Measurements from ENCODE around the gene GRIK4.

DNA sequence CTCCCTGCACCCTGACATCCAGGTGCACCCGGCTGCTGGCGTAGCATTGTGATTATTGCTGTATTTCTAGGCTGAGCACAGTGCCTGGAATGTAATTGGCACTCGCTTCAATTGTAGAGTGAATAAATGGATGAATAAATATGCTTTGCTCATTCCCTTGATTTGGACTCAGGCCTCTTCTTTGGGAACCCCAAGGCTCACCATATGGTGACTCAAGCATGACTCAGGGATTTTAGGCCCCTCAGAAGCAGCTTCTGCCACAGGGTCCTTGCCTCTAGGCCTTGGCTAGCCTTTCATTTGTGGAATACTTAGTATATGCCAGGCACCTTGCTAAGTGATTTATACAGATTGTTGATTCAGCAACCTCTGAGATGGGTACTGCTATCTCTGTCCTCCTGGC is 78.9 kb downstream of the GRIK4 start:
- TF ChIP-seq, protein P1, sequence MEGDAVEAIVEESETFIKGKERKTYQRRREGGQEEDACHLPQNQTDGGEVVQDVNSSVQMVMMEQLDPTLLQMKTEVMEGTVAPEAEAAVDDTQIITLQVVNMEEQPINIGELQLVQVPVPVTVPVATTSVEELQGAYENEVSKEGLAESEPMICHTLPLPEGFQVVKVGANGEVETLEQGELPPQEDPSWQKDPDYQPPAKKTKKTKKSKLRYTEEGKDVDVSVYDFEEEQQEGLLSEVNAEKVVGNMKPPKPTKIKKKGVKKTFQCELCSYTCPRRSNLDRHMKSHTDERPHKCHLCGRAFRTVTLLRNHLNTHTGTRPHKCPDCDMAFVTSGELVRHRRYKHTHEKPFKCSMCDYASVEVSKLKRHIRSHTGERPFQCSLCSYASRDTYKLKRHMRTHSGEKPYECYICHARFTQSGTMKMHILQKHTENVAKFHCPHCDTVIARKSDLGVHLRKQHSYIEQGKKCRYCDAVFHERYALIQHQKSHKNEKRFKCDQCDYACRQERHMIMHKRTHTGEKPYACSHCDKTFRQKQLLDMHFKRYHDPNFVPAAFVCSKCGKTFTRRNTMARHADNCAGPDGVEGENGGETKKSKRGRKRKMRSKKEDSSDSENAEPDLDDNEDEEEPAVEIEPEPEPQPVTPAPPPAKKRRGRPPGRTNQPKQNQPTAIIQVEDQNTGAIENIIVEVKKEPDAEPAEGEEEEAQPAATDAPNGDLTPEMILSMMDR (IDR thresholded peaks at IDR 0.05), result no peak
- no peak for TF ChIP-seq POLR2A (IDR thresholded peaks at IDR 0.05)
